GM19395 (cell line): ENCODE data around the gene CACHD1.

Experiments used
- ATAC-seq: cut with Tn5 transposase; IDR thresholded peaks from one replicate; pipeline ENCODE4 v1.9.1; 2021; ENCODE audit warnings: mild to moderate bottlenecking, moderate library complexity; ENCODE audit not compliant: unreplicated experiment

Gene CACHD1

GRCh38 chr1:64519901-64520300 is 50.0 kb downstream of the CACHD1 start:
- ATAC-seq: no peak

DNA sequence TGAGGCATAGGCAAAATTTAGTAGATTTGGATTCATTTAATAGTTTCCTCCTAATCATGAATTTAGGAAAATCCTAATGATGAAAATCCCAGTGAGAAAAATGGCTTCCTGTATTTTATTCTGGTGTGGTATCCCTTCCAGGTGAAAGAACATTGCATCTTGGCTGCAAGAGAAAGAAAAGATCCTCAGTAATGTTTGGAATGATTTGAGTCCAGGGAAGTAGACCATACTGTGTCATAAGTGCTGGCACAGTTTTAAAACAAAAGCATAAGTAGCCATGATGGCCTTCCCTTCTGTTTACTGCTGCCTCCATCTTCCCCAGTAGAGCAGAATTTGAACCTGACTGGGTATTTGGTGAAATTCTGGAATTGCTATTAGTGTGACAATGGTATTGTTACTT is 52.8 kb downstream of the CACHD1 start:
- ATAC-seq: no peak

DNA sequence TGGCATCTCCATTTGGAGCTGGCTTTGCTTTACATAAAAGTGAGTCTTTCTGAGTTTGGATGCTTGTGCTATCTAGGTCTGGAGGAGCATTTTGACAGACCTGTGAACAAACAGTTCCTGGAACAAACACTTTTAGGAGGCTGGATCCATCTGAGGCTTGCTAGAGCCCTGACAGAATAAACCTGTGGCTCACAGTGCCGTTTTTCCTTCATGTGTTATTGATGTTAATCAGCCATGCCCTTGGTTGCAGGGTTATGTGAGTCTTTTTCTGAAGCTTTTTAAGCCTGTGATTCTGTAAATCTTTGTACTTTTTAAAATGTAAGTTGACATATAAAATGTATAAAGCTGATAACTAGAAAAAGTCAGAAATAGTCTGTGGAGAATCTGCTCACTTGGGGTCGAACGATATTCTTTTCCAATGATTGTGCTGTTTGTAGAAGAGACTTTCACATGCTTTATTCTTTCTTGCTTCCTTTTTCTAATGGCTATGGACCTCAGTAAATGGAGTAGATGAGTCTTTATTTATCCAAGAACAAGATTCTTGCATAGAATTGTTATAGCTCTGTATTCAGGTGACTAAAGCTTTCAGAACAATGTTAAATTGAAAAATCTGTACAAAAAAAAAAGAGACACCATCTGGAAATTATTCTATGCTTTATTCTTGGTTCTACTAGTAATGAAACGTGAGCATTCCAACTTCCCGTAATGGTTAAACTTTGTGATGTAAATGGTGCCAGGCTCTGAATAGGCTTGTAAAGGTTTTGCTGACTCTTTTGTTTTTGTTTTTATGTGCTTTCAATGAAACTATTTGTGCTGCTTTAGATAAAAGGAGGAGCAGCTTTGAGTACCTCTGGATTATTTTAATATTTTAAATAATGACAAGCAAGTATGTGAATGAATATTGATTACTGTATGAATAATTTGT is 53.7 kb downstream of the CACHD1 start:
- ATAC-seq: no peak

- no peak for ATAC-seq
Observed at GRCh38 chr1:64524614-64525013, 54.7 kb downstream of the CACHD1 start.

DNA sequence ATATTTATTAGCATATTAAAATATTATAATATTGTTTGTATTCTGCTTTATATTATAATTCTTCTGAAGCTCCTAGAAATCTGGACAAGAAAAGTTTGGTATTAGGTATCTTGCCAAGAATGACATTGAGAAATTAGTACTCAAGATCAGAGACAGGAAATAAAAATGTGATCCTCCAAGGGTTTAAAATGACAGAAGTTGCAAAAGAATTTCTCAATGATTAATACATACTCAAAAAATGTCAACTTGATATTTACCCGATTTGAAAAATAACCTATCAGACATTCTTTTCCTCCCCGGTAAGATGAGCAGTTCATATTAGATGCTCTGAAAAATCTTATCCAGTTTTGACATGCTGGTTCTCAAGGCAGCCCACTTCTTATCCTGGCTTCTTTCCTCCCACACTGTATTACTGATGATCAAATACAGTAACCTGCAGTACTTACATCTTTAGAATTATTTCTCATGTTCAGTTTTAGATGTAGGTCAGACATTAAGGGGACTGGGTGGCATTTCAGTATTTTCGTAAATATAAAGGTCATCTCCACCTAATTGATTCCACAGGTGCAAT is 55.3 kb downstream of the CACHD1 start:
- no peak for ATAC-seq

DNA sequence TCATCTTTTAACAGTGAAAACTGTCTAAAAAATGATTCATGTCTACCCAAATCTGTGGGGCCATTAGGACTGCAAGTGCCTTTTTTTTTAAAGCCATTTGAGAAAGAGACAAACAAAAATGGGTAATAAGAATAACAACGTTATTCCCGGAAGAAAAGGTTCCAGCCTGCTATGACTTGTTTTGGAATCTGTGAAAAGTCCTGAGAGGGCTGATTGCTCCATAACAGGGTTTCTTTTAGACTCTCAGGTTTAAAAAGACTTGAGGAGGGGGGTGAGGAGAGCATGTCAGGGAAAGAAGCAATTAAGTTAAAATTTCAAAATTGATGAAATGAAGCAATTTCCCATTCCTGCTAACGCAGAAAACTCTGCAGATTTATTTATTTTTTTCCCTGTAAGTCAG is 56.4 kb downstream of the CACHD1 start:
- ATAC-seq: no peak

- no peak for ATAC-seq
Observed at GRCh38 chr1:64527165-64527564, 57.2 kb downstream of the CACHD1 start.

GRCh38 chr1:64527786-64528185 is 57.9 kb downstream of the CACHD1 start:
- ATAC-seq: no peak

DNA sequence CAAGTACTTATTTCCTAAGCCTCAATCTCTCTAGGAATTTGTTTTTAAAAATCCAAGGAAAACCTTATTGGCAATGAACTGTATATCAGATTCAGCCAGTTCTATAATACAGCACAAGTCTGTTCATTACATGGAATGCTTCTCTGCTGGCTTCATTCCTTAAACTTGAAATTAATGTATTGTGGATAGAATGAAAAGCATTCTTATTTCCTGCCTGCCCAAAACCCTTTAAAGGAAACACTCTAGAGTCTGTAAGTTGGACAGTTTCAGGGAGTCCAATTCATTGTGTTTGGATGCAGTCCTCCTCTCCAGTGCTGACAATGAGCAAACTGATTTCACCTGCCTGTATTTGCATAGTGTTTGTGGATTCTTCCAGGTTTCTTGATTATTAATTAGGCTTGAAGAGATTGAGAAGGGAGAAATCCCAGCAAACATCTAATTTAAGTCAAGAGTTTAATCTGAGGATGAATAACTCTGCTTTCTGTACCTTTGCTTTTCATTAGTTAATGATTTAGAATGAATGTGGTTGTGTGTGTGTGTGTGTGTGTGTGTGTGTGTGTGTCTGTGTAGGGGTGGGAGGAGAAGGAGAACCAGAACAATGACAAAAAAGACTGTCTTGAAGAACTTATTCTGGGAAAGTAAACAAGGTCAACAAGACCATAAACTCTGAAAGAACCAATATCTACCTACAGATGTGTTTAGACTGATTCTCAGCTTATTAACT is 61.2 kb downstream of the CACHD1 start:
- no peak for ATAC-seq

GRCh38 chr1:64532646-64533045 is 62.7 kb downstream of the CACHD1 start:
- no peak for ATAC-seq

- ATAC-seq: no peak
Observed at GRCh38 chr1:64535938-64536835, 66.3 kb downstream of the CACHD1 start.

GRCh38 chr1:64536836-64537490 is 67.0 kb downstream of the CACHD1 start:
- no peak for ATAC-seq

GRCh38 chr1:64537942-64538341 is 68.0 kb downstream of the CACHD1 start:
- ATAC-seq: no peak

GRCh38 chr1:64538389-64538788 is 68.5 kb downstream of the CACHD1 start:
- no peak for ATAC-seq

DNA sequence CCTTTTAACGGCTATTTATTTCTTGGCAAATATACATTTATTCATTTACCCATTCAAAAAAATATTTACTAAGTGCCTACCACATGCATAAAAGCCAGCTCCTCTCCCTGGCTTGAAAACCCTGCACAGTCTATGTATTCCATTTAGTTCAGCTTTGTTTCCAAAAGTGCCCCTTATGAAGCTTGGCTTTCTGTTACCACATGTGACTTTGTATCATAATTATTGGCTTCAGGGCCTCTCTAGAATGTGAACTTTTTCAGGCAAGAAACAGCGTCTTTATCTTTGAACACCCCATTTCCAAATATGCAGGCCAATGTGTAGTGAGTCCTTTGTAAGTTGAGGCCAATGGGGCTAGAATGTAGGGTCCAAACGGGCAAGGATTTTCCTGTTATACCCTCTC is 69.4 kb downstream of the CACHD1 start:
- ATAC-seq: no peak

- ATAC-seq: no peak
Observed at GRCh38 chr1:64539781-64540218, 69.9 kb downstream of the CACHD1 start.

GRCh38 chr1:64540265-64540791 is 70.4 kb downstream of the CACHD1 start:
- no peak for ATAC-seq

DNA sequence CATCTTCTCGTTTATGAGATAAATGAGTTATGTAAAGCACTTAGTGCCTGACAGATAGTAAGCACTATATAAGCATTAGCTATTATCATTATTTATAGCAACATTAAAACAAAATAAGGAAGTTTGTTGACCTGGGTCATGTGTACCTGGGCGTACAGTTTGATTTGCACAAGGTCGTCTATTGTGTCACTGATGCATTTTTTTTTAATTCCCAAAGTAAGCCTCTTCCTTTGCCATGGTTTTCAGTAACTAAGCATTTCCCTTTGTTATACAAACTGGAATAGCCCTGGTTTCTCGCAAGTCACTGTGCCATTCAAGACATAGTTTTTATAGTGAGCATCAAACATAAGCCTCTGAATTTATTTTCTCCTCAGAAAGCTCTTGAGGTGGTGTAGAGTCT is 72.2 kb downstream of the CACHD1 start:
- no peak for ATAC-seq

GRCh38 chr1:64543831-64544230 is 73.9 kb downstream of the CACHD1 start:
- ATAC-seq: no peak
